ENCODE measurements around the gene STPG3. TPM values are rescaled to one million over a fixed set of nuclear protein-coding genes. Genes with fewer than 3 reads are reported as not detected.
A peak's percentile ranks its signal among the peaks of the same experiment; 100 is the strongest.

STPG3 gene
- total and polyA plus RNA-seq, 9 of the 15 experiments (the other 6 are each of a cell fraction or from before 2014, with no cell fraction given): not detected

DNA sequence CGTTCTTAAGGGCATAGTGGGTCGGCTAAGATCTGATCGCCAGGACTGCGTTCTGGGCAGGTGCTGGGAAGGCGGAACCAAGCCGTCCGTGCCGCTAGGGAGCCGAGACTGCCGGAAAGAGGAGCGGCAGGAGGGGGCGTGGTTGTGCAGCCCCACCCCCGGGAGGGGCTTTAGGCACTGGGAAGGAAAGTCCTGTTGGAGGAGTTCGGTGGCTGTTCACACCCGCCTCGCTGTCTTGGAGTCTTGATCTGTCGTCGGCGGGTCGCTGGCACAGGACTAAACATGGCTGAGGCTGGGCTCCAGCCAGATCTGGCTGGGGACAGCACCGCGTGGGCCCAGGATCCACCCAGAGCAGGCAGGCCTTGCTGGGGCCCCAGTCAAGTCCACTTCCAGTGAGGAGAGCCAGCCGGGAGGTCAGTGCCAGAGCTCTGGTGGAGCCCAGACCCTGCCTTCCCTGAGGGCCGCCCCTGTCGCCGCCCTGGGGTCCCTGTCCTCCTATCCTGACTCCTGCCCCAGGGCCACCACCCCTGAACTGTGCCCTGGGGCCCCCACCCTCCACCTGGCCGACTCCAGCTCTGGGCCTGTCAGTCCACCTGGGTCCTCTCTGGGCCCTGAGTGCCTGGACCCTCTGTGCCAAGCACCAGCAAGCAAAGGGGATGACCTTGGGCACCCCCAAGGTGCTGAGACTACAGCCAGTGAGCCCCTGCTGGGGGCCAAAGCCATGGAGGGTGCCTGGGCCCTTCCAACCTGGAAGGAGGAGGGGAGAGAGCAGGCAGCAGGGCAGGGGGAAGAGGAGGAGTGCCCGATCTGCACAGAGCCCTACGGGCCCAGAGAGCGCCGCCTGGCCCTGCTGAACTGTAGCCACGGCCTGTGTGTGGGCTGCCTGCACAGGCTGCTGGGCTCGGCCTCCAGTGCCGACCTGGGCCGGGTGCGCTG, 33.5 kb upstream of the STPG3 start (continued):
- TF ChIP-seq, protein P1, sequence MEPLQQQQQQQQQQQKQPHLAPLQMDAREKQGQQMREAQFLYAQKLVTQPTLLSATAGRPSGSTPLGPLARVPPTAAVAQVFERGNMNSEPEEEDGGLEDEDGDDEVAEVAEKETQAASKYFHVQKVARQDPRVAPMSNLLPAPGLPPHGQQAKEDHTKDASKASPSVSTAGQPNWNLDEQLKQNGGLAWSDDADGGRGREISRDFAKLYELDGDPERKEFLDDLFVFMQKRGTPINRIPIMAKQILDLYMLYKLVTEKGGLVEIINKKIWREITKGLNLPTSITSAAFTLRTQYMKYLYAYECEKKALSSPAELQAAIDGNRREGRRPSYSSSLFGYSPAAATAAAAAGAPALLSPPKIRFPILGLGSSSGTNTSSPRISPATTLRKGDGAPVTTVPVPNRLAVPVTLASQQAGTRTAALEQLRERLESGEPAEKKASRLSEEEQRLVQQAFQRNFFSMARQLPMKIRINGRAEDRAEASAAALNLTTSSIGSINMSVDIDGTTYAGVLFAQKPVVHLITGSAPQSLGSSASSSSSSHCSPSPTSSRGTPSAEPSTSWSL (CRISPR knock-in tag; IDR thresholded peaks at IDR 0.05; ENCODE audit: borderline replicate concordance): no peak
- TF ChIP-seq, protein P2, sequence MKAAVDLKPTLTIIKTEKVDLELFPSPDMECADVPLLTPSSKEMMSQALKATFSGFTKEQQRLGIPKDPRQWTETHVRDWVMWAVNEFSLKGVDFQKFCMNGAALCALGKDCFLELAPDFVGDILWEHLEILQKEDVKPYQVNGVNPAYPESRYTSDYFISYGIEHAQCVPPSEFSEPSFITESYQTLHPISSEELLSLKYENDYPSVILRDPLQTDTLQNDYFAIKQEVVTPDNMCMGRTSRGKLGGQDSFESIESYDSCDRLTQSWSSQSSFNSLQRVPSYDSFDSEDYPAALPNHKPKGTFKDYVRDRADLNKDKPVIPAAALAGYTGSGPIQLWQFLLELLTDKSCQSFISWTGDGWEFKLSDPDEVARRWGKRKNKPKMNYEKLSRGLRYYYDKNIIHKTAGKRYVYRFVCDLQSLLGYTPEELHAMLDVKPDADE (conservative IDR thresholded peaks at IDR 0.05; ENCODE audit: control insufficient read depth, low read depth, low read length): 0 out of 2 replicates have a peak, but pooled peaks have one; percentile 48
- TF ChIP-seq SIRT6 (IDR thresholded peaks at IDR 0.05; ENCODE audit: low read depth, low read length) (no peak), RBM22 (IDR thresholded peaks at IDR 0.05; ENCODE audit: low read depth, low read length, poor library complexity, severe bottlenecking) (no peak), FOXK1 (CRISPR knock-in tag; IDR thresholded peaks at IDR 0.05; ENCODE audit: borderline replicate concordance) (no peak), ZKSCAN3 (CRISPR knock-in tag; IDR thresholded peaks at IDR 0.05) (no peak), JUNB (CRISPR knock-in tag; conservative IDR thresholded peaks at IDR 0.05) (no peak), NR2F6 (CRISPR knock-in tag; IDR thresholded peaks at IDR 0.05) (no peak), NCOA4 (IDR thresholded peaks at IDR 0.05; ENCODE audit: partially characterized antibody) (no peak), EP400 (IDR thresholded peaks at IDR 0.05) (peak; percentile 19; the same call in 1 of the 2 replicates), ZNF217 (CRISPR knock-in tag; IDR thresholded peaks at IDR 0.05) (no peak), ATF7 (IDR thresholded peaks at IDR 0.05) (peak; percentile 40; the same call in 1 of the 2 replicates), FUS (optimal IDR thresholded peaks at IDR 0.05; ENCODE audit: low read depth, low read length) (no peak), NRF1 (conservative IDR thresholded peaks at IDR 0.05 in 1 of 2, IDR thresholded peaks at IDR 0.05 in 1 of 2) (peak; percentile 58 to 59; a peak in 3 of 4 replicates)
- TF ChIP-seq, protein P3, sequence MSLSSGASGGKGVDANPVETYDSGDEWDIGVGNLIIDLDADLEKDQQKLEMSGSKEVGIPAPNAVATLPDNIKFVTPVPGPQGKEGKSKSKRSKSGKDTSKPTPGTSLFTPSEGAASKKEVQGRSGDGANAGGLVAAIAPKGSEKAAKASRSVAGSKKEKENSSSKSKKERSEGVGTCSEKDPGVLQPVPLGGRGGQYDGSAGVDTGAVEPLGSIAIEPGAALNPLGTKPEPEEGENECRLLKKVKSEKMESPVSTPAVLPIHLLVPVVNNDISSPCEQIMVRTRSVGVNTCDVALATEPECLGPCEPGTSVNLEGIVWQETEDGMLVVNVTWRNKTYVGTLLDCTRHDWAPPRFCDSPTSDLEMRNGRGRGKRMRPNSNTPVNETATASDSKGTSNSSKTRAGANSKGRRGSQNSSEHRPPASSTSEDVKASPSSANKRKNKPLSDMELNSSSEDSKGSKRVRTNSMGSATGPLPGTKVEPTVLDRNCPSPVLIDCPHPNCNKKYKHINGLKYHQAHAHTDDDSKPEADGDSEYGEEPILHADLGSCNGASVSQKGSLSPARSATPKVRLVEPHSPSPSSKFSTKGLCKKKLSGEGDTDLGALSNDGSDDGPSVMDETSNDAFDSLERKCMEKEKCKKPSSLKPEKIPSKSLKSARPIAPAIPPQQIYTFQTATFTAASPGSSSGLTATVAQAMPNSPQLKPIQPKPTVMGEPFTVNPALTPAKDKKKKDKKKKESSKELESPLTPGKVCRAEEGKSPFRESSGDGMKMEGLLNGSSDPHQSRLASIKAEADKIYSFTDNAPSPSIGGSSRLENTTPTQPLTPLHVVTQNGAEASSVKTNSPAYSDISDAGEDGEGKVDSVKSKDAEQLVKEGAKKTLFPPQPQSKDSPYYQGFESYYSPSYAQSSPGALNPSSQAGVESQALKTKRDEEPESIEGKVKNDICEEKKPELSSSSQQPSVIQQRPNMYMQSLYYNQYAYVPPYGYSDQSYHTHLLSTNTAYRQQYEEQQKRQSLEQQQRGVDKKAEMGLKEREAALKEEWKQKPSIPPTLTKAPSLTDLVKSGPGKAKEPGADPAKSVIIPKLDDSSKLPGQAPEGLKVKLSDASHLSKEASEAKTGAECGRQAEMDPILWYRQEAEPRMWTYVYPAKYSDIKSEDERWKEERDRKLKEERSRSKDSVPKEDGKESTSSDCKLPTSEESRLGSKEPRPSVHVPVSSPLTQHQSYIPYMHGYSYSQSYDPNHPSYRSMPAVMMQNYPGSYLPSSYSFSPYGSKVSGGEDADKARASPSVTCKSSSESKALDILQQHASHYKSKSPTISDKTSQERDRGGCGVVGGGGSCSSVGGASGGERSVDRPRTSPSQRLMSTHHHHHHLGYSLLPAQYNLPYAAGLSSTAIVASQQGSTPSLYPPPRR (CRISPR knock-in tag; IDR thresholded peaks at IDR 0.05; ENCODE audit: borderline replicate concordance): no peak
- TF ChIP-seq, protein P4, sequence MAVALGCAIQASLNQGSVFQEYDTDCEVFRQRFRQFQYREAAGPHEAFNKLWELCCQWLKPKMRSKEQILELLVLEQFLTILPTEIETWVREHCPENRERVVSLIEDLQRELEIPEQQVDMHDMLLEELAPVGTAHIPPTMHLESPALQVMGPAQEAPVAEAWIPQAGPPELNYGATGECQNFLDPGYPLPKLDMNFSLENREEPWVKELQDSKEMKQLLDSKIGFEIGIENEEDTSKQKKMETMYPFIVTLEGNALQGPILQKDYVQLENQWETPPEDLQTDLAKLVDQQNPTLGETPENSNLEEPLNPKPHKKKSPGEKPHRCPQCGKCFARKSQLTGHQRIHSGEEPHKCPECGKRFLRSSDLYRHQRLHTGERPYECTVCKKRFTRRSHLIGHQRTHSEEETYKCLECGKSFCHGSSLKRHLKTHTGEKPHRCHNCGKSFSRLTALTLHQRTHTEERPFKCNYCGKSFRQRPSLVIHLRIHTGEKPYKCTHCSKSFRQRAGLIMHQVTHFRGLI (CRISPR knock-in tag; IDR thresholded peaks at IDR 0.05): no peak
